ENCODE results near the gene ZG16B. TPM values are rescaled to one million over a fixed set of nuclear protein-coding genes. Genes with fewer than 3 reads are reported as not detected.

ZG16B gene
- total RNA-seq, 1 donor from 2014 or later: not detected

GRCh38 chr16:2838928-2839327, 8.8 kb downstream of the ZG16B start:
- Histone ChIP-seq H2AFZ (replicated peaks) (peak overlapping the region; percentile 52), H3K4me3 (no peak overlapping the region), H3K4me1 (no peaks in the 10 kb centered on the region), H3K27me3 (peaks cover 14% of the 10 kb centered on the region), H3K79me2 (ENCODE audit: low read depth) (no peaks in the 10 kb centered on the region), H3K9me3 (ENCODE audit: low read depth) (no peaks in the 10 kb centered on the region), H3K4me2 (no peak overlapping the region), H3K27ac (no peak overlapping the region), H3F3A (ENCODE audit: low read depth) (no peaks in the 10 kb centered on the region), H3K36me3 (no peaks in the 10 kb centered on the region), H4K20me1 (ENCODE audit: low read depth) (no peaks in the 10 kb centered on the region), H3K9ac (no peak overlapping the region)
- Mint-ChIP-seq H3K9me3 (no peaks in the 10 kb centered on the region), H3K36me3 (no peaks in the 10 kb centered on the region), H3K4me3 (peak overlapping the region; percentile 1), H3K27ac (no peak overlapping the region), H3K27me3 (ENCODE audit: insufficient read depth, low read depth) (peaks cover 17% of the 10 kb centered on the region), H3K4me1 (peaks cover 15% of the 10 kb centered on the region)
- peak; percentile 90 for DNase-seq (ENCODE audit: low spot score)
- TF ChIP-seq EZH2 (IDR thresholded peaks at IDR 0.05): no peak
- TF ChIP-seq, protein P1, sequence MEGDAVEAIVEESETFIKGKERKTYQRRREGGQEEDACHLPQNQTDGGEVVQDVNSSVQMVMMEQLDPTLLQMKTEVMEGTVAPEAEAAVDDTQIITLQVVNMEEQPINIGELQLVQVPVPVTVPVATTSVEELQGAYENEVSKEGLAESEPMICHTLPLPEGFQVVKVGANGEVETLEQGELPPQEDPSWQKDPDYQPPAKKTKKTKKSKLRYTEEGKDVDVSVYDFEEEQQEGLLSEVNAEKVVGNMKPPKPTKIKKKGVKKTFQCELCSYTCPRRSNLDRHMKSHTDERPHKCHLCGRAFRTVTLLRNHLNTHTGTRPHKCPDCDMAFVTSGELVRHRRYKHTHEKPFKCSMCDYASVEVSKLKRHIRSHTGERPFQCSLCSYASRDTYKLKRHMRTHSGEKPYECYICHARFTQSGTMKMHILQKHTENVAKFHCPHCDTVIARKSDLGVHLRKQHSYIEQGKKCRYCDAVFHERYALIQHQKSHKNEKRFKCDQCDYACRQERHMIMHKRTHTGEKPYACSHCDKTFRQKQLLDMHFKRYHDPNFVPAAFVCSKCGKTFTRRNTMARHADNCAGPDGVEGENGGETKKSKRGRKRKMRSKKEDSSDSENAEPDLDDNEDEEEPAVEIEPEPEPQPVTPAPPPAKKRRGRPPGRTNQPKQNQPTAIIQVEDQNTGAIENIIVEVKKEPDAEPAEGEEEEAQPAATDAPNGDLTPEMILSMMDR (IDR thresholded peaks at IDR 0.05): peak; percentile 87

DNA sequence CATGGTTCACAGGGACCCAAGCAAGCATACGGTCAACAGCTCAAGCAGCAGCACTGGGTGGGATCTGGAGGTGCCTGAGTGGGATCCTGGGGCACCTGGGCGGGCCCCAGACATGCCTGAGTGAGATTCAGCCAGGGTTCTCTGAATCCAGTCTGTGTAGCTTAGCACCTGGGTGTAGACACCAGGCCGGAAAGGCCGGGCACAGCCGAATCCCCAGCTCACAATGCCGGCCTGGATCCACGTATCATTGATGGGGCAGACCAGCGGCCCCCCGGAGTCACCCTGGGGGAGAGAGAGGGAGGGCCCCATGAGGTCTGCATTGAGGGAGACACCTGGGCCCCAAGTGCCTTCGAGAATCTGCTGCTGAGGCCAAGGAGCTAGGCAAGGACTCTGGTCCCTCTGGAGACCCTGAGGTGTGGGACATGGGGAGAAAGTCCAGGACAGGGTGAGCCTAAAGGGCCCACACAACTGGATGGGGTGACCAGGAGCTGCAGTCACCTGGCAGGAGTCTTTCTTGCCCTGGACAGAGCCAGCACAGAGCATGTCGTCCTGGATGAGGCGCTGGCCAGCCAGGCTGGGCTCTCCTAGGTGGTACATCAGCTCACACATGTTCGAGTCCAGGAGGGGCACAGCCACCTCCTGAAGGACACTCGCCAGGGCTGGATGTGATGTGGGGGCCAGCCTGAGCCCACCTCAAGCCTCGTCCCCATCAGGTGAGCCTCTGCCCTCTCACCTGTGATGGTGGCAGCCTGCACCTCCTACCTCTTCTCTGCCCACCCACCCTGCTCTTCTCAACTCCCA, 9.7 kb downstream of the ZG16B start:
- H3K4me3 Mint-ChIP-seq: no peak overlapping the region
- no peaks in the 10 kb centered on the region for H3K79me2 ChIP-seq (ENCODE audit: low read depth)
- H3K9me3 ChIP-seq (ENCODE audit: low read depth): no peaks in the 10 kb centered on the region
- no peak overlapping the region for H3K27ac ChIP-seq
- H3K4me1 Mint-ChIP-seq: peaks cover 15% of the 10 kb centered on the region
- no peak overlapping the region for H2AFZ ChIP-seq (replicated peaks)
- H3F3A ChIP-seq (ENCODE audit: low read depth): no peaks in the 10 kb centered on the region
- H3K4me1 ChIP-seq: no peaks in the 10 kb centered on the region
- H3K4me2 ChIP-seq: no peak overlapping the region
- no peak overlapping the region for H3K27ac Mint-ChIP-seq
- DNase-seq (ENCODE audit: low spot score): no peak
- H3K27me3 ChIP-seq: peaks cover 18% of the 10 kb centered on the region
- TF ChIP-seq, protein P1 (IDR thresholded peaks at IDR 0.05): no peak
- no peak for TF ChIP-seq EZH2 (IDR thresholded peaks at IDR 0.05)
- no peak for TF ChIP-seq EZH2phosphoT487 (IDR thresholded peaks at IDR 0.05)
- H3K27me3 Mint-ChIP-seq (ENCODE audit: insufficient read depth, low read depth): peaks cover 17% of the 10 kb centered on the region
- no peaks in the 10 kb centered on the region for H4K20me1 ChIP-seq (ENCODE audit: low read depth)
- H3K36me3 ChIP-seq: no peaks in the 10 kb centered on the region
- H3K36me3 Mint-ChIP-seq: no peaks in the 10 kb centered on the region
- H3K9me3 Mint-ChIP-seq: no peaks in the 10 kb centered on the region
- no peak overlapping the region for H3K9ac ChIP-seq
- no peak overlapping the region for H3K4me3 ChIP-seq

DNA sequence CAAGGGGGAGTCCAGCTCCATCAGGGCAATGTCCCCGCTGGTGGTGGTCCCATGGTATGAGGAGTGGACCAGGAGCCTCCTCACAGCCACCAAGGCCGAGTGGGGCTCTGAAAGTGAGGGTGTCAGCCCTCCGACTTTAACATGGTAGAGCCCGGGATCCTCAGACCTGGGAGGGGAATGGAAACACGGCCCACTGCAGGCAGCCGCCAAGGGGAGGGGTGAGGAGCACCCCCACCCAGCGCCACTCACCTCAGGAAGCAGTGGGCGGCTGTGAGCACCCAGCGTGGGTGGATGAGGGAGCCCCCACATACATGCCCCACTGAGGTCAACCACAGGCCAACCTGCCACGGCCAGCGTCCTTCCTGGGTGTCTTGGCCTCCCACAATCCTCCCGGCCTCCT, 10.8 kb downstream of the ZG16B start:
- H3K4me3 Mint-ChIP-seq: no peak overlapping the region
- H3K27ac ChIP-seq: no peak overlapping the region

More for the DNA sequence above, 10.8 kb downstream of the ZG16B start:
- Histone ChIP-seq H3K4me2 (no peak overlapping the region), H2AFZ (replicated peaks) (no peak overlapping the region), H3K9me3 (ENCODE audit: low read depth) (no peaks in the 10 kb centered on the region), H3K9ac (no peak overlapping the region), H3K4me1 (no peaks in the 10 kb centered on the region), H3K36me3 (no peaks in the 10 kb centered on the region), H3K79me2 (ENCODE audit: low read depth) (no peaks in the 10 kb centered on the region), H3K4me3 (no peak overlapping the region), H3K27me3 (peaks cover 25% of the 10 kb centered on the region), H3F3A (ENCODE audit: low read depth) (no peaks in the 10 kb centered on the region), H4K20me1 (ENCODE audit: low read depth) (no peaks in the 10 kb centered on the region)
- Mint-ChIP-seq H3K27me3 (ENCODE audit: insufficient read depth, low read depth) (peaks cover 13% of the 10 kb centered on the region), H3K4me1 (peaks cover 9% of the 10 kb centered on the region), H3K27ac (no peak overlapping the region), H3K36me3 (no peaks in the 10 kb centered on the region), H3K9me3 (no peaks in the 10 kb centered on the region)
- TF ChIP-seq EZH2phosphoT487 (IDR thresholded peaks at IDR 0.05): no peak
- TF ChIP-seq, protein P1 (IDR thresholded peaks at IDR 0.05): no peak
- TF ChIP-seq EZH2 (IDR thresholded peaks at IDR 0.05): no peak
- DNase-seq (ENCODE audit: low spot score): no peak
